ENCODE results near the gene CNKSR2. TPM values are rescaled to one million over a fixed set of nuclear protein-coding genes. Genes with fewer than 3 reads are reported as not detected.

The CNKSR2 gene
- total RNA-seq, 1 donor from 2014 or later, result 4.6 TPM

DNA sequence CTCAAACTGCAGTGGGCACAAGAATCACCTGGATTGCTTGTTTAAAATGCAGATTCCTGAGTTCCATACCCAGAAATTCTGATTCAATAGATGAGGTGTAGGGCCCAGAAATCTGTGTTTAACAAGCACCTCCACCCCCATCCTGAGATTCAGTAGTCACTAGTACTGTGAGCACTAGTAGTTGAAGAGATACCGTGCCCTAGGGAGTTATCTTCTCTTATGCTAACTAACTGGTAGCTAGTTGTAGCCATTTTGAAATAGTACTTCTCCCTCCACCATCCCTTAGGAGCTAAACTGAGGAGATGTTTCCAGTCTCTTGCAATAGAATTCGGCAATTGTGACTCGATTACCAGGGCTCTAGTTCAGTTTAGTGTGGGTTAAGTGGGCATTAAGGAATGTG lies 265.6 kb downstream of the CNKSR2 start:
- TF ChIP-seq, protein P1, sequence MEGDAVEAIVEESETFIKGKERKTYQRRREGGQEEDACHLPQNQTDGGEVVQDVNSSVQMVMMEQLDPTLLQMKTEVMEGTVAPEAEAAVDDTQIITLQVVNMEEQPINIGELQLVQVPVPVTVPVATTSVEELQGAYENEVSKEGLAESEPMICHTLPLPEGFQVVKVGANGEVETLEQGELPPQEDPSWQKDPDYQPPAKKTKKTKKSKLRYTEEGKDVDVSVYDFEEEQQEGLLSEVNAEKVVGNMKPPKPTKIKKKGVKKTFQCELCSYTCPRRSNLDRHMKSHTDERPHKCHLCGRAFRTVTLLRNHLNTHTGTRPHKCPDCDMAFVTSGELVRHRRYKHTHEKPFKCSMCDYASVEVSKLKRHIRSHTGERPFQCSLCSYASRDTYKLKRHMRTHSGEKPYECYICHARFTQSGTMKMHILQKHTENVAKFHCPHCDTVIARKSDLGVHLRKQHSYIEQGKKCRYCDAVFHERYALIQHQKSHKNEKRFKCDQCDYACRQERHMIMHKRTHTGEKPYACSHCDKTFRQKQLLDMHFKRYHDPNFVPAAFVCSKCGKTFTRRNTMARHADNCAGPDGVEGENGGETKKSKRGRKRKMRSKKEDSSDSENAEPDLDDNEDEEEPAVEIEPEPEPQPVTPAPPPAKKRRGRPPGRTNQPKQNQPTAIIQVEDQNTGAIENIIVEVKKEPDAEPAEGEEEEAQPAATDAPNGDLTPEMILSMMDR (IDR thresholded peaks at IDR 0.05), result no peak
- no peaks in the 10 kb centered on the region for H3K9me3 ChIP-seq
- no peak for ATAC-seq
- intact Hi-C loops (cut with DNase I), result no loop called here
- DNase-seq, result no peak
- H3K36me3 ChIP-seq, result no peaks in the 10 kb centered on the region
- no peak overlapping the region for H3K27ac ChIP-seq
- H3K4me3 ChIP-seq, result no peak overlapping the region
- H3K4me1 ChIP-seq, result no peaks in the 10 kb centered on the region
- no peaks in the 10 kb centered on the region for H3K27me3 ChIP-seq (ENCODE audit: low read depth)

DNA sequence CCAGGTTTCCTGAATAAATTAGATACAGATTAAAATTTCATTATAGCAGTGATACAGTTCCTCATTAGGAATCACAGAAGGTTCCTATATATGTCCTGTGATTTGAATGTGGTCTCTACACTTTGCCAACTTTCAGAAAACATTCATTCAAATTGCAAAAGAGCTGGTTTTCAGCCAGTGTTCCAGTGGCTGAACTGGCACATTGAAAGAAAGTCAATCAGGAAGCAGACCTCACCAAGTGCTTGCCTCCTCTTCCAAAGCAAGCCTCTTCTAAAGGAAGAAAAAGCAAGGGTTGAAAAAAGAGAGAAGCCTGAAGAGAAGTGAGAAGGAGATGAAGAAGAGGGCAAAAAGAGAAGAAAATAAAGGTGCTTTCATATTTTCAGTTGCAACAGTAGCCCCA lies 271.2 kb downstream of the CNKSR2 start:
- TF ChIP-seq, protein P1 (IDR thresholded peaks at IDR 0.05), result no peak
- no peaks in the 10 kb centered on the region for H3K36me3 ChIP-seq
- H3K9me3 ChIP-seq, result no peaks in the 10 kb centered on the region
- no peak overlapping the region for H3K4me3 ChIP-seq
- H3K4me1 ChIP-seq, result no peaks in the 10 kb centered on the region
- no peak overlapping the region for H3K27ac ChIP-seq
- no peaks in the 10 kb centered on the region for H3K27me3 ChIP-seq (ENCODE audit: low read depth)
- no peak for ATAC-seq
- intact Hi-C loops (cut with DNase I), result no loop called here
- no peak for DNase-seq

DNA sequence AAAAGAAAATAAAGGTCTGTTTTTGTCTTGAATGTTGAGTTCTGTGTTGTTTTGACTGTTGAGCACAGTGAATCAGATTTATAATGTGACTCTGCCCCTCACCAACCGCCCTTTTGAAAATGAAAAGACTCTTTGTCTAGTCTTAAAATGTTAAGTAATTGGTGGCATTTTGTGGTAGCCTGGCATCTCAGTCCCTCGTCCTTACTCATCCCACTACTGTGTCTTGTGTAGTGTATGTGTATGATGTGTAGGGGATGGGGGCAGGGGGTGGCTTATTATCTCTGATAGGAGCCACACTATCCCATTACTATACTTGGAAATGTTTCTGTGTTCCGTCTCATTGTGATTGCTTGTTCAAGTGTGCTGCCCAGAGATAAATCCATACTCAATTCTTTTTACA lies 271.7 kb downstream of the CNKSR2 start:
- intact Hi-C loops (cut with DNase I), result no loop called here
- DNase-seq, result no peak
- ATAC-seq, result no peak
- TF ChIP-seq, protein P1 (IDR thresholded peaks at IDR 0.05), result no peak
- Histone ChIP-seq H3K27me3 (ENCODE audit: low read depth) (no peaks in the 10 kb centered on the region), H3K27ac (no peak overlapping the region), H3K36me3 (no peaks in the 10 kb centered on the region), H3K4me1 (no peaks in the 10 kb centered on the region), H3K9me3 (no peaks in the 10 kb centered on the region), H3K4me3 (no peak overlapping the region)

DNA sequence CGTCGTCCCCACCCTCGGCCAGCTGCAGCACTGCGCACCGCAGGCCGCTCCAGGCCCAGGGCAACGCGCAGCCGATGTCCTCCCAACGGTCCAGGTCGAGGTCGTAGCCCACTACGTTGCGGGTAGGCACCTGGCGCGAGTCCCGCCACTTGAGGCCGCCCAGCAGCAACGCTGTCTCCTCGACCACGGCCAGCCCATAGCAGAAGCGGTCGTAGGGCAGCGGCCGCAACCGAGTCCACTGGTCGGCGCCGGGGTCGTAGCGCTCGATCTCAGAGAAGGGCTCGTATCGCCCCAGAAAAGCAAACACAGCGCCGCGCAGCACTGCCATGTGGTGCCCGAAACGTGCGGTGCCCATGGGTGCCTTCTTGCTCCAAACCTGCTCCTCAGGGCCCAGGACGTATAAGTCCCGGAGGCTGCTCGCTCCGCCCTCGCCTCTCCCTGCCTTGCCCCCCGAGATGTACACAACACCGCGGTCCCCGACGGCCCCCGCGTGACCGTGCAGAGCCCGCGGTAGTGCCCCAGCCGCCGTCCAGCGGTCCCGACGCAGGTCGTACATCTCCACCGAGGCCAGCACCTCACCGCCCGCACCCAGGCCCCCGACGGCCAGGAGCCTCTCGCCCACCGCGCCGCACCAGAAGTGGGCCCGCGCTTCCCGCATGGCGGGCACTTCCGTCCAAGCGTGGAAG lies 281.8 kb downstream of the CNKSR2 start:
- H3K4me1 ChIP-seq, result no peaks in the 10 kb centered on the region
- TF ChIP-seq, protein P1 (IDR thresholded peaks at IDR 0.05), result no peak
- DNase-seq, result no peak
- H3K9me3 ChIP-seq, result no peaks in the 10 kb centered on the region
- H3K27ac ChIP-seq, result no peak overlapping the region
- no peaks in the 10 kb centered on the region for H3K36me3 ChIP-seq
- H3K27me3 ChIP-seq (ENCODE audit: low read depth), result peaks cover 10% of the 10 kb centered on the region
- ATAC-seq, result no peak
- no peak overlapping the region for H3K4me3 ChIP-seq
- intact Hi-C loops (cut with DNase I), result no loop called here

DNA sequence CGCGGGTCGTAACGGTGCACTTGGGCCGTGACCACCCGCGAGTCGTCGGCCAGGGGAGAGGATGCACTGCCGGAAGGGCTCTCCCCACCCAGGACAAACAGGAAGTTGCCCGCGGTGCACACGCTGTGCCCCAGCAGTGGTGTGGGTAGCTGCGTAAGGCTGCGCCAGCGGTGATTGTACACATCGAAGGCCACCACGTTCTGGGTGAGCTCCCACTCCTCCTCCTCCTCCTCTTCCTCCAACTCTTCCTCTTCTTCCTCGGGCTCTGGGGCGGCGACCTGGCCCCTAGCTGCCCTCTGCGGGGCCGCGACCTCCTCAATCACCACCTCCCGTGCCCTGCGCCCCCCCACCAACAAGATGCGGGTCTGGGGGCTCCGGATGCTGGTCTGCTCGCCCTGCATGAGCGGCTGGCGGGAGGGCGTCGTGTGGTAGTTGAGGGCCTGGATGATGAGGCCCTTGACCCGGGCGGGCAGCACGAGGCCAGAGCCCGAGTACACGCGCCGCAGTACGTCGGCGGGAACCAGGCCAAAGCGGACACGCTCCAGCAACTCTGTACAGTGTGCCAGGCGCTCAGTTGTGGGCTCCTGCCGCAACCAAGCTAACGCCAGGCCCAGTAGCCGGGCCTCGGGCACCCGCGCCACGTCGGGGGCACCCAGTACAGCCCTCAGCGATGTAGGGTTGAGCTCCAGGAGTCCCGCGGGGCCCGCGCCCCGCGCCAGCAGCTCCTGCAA lies 282.5 kb downstream of the CNKSR2 start:
- no peaks in the 10 kb centered on the region for H3K4me1 ChIP-seq
- intact Hi-C loops (cut with DNase I), result no loop called here
- H3K4me3 ChIP-seq, result no peak overlapping the region
- no peak overlapping the region for H3K27ac ChIP-seq
- H3K27me3 ChIP-seq (ENCODE audit: low read depth), result peaks cover 10% of the 10 kb centered on the region
- TF ChIP-seq, protein P1 (IDR thresholded peaks at IDR 0.05), result no peak
- H3K9me3 ChIP-seq, result no peaks in the 10 kb centered on the region
- no peaks in the 10 kb centered on the region for H3K36me3 ChIP-seq
- no peak for DNase-seq
- no peak for ATAC-seq
